COLO668 (cell line): Measurements from ENCODE around the gene RBM47.
"Not testable (repeated sequence)": the region's sequence is repeated elsewhere in the genome, so short reads cannot be mapped to it uniquely, and the experiment has no call there.

Source experiments
- DNase-seq: peaks from one replicate; lab custom pipeline; 2025; ENCODE audit not compliant: unreplicated experiment; lab: John Stamatoyannopoulos, UW

Gene RBM47

GRCh38 chr4:40454816-40455215, 174.8 kb downstream of the RBM47 start:
- no peak for DNase-seq

DNA sequence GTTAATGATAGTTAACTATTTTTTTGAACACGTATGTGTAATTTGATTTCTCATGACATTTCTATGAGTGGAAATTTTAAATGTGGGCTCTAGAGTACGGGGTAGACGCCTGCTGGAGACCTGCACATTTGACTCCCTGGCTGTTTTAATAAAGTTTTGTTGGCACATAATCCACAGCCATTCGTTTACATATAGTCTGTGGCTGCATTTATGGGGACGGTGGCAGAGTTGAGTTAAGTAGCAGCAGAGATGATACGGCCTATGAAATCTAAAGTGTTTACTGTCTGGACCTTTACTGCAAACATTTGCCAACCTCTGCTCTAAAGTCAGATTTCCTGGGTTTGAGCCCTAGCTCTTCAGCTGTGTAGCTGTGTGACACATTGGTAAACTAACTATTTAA, 175.8 kb downstream of the RBM47 start:
- peak; percentile 21 for DNase-seq

- no peak for DNase-seq
These were observed 180.8 kb downstream of the RBM47 start for GRCh38 chr4:40448875-40449274.

GRCh38 chr4:40446839-40447238, 182.8 kb downstream of the RBM47 start:
- no peak for DNase-seq

- DNase-seq = not testable (repeated sequence)
These were observed 183.4 kb downstream of the RBM47 start for GRCh38 chr4:40446261-40446750.

- no peak for DNase-seq
These were observed 184.0 kb downstream of the RBM47 start for GRCh38 chr4:40445671-40446070.

GRCh38 chr4:40441430-40441829, 188.2 kb downstream of the RBM47 start:
- no peak for DNase-seq

- DNase-seq = no peak
These were observed 190.1 kb downstream of the RBM47 start for GRCh38 chr4:40439519-40439918.

- no peak for DNase-seq
These were observed 191.2 kb downstream of the RBM47 start for GRCh38 chr4:40438384-40439026.

DNA sequence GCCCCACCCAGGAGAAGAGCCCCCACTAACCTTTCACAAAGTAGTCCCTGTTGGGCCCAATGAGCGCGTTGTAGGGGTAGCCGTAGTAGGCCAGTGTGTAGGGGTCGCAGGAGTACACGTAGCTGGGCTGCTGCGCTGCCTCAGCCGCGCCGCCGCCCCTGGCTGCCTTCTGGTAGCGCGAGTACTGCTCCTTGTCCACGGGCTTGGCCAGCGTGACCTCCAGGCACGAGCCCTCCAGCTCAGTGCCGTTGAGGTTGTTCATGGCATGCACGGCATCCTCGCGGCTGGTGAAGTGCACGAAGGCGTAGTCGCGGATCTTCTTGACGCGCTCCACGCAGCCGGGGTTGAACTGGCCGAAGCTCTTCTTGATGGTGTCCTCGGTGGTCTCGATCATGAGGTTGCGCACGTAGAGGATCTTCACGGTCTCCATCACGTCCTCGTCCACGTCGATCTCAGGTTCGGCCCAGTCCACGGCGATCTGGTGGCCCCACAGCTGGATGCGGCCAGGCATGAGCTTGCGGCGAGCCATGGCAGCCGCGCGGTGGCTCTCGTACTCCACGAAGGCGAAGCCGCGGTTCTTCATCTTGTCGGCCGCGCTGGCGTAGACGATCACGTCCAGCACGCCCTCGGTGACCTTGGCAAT, 191.8 kb downstream of the RBM47 start:
- no peak for DNase-seq

DNA sequence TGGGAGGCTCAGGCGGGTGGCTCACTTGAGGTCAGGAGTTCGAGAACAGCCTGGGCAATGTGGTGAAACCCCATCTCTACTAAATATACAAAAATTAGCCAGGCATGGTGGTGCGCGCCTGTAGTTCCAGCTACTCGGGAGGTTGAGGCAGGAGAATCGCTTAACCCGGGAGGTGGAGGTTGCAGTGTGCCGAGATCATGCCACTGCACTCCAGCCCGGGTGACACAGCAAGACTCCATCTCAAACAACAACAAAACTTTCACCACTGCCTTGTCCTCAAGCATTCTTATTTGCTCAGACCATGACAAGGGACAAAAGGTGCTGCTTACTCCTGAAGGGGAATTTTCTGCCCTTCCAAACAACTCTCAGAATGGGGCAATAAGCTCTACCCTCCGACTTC, 194.4 kb downstream of the RBM47 start:
- not testable (repeated sequence) for DNase-seq

DNA sequence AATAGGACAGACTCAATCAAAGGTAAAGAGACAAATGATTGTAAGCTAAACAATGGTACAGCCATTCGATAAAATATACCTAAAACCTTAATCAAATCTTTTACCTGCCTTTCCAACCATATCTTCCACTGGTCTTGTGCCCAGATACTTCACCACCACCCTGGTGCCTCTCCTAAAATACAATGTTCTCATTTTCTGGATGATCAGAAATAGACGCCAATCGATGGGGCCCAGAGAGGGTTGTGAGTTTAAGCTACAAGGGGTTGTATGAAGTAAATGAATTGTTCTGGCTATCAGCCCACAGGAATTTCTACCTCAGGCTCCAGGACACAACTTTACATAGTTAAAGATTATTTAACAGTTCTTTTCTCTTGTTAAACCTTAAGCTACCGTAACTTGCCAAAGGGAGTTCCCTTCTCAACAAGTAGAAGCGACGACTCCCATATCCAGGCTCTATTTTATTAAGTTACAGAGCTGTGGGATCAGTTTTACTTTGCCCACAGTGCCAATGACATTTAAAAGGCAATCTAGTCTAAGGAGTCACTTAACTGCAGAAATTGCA, 195.5 kb downstream of the RBM47 start:
- no peak for DNase-seq

DNA sequence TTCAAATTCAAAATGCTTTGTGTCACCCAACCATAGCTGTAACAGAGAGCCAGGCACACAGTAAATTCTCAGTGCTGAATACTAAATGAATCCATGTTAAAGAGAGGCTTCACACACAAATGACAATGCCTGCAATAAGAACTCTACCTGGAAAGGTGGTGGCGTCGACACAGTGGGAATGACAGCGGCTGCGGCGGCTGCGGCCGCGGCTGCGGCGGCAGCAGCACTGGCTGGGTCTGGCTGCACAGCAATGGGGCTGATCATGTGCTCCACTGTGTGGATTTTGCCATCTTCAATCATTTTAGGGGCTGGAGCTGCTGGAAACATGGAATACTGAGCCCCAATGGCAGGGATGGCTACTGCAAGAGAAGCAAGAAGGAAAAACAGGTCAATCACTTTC, 197.2 kb downstream of the RBM47 start:
- DNase-seq = no peak

- not testable (repeated sequence) for DNase-seq
These were observed 201.8 kb downstream of the RBM47 start for GRCh38 chr4:40427871-40428270.

DNA sequence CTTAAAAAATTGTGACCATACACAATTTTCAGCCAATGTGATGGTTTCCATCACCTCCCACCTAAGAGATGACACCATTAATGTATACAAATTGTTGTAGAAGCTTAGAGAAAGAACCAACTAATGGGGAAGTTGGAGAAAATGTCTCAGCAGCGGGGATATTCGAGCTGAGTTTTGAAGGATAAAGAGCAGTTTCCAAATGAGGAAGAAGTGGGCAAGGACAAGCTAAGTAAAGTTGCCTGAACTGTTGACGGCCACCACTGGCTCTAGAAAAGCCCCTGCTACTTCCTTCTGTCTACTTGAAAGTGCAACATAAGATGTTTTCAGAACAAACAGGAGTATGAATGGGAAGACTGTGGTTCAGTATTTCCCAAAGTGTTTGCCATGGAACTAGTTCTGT, 202.5 kb downstream of the RBM47 start:
- DNase-seq = no peak

- DNase-seq = no peak
These were observed 203.7 kb downstream of the RBM47 start for GRCh38 chr4:40425799-40426574.

GRCh38 chr4:40423735-40424134, 205.9 kb downstream of the RBM47 start:
- no peak for DNase-seq

GRCh38 chr4:40421839-40422708, 207.6 kb downstream of the RBM47 start:
- DNase-seq = no peak

DNA sequence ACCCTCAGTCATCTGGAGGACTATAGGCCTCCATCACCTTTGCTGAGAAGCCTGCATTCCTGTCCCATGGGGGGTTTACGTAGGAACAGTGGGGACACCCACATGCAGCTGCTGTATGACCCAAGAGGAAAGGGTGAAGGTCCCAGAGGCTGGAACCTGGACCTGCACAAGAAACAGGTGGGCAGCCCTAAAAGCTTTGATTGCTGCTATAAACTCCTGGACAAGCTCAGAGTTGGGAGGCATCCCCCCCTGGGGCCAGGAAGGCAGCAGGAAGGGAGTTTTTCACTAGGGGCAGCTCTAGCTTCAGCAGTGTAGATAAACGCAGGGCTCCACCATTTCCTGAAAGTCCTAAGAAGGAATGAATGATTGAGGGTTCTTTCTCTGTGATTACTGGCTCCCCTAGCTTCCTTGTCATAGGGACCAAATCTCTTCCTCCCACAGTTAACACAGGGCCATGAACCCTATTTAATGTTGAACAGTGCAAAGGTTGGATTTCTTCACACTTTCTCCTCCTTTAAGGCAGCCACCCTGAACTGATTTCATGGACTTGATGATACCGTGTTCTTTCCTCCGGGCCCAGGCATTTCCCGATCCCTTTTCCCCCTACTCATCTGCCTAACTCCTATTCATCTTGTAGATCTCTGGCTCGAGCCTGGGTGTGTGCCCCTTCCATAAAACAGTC, 210.3 kb downstream of the RBM47 start:
- no peak for DNase-seq
